Transverse colon (tissue), 3 donors: ENCODE measurements around the gene LOC101059915.
"Not testable (repeated sequence)": the region's sequence is repeated elsewhere in the genome, so short reads cannot be mapped to it uniquely, and the experiment has no call there.

Source experiments
- CTCF ChIP-seq, 5 experiments: fragments of 200-600 bp in 3 of 5; fragments of 450-650 bp in 2 of 5; sonication (generic) in 3 of 5; IDR thresholded peaks; 1 replicate in 2 of 5; 2 replicates in 3 of 5; pipeline ENCODE4 v1.5.1; 2016 to 2017; ENCODE audit warnings: antibody characterized with exemption in 5 of 5, inconsistent platforms in 3 of 5, mild to moderate bottlenecking in 2 of 5, moderate library complexity in 1 of 5
- POLR2A ChIP-seq: fragments of 450-650 bp; IDR thresholded peaks from one replicate; pipeline ENCODE4 v1.6.1; 2016; ENCODE audit warnings: antibody characterized with exemption, mild to moderate bottlenecking, moderate library complexity

- not testable (repeated sequence) for TF ChIP-seq CTCF (IDR thresholded peaks at IDR 0.05); POLR2A
Measured at GRCh38 chrX:71718185-71718584, 50.8 kb downstream of the LOC101059915 start, which contains the start of gene CXorf49.
